IMR-90 (cell line): ENCODE results near the gene RAD52. TPM values are rescaled to one million over a fixed set of nuclear protein-coding genes. Genes with fewer than 3 reads are reported as not detected.

Experiments
- ATAC-seq: fragments of 200-7000 bp; cut with Tn5 transposase; 2 replicates; pipeline ENCODE4 v1.9.1; 2020; ENCODE audit warnings: low read depth, mild to moderate bottlenecking, moderate library complexity
- BruUV-seq: library from RNA; stranded (reverse); fragments of 400-500 nt; replicated peaks from 2 replicates; lab custom pipeline; 2021; lab: Mats Ljungman, UMichigan
- CTCF ChIA-PET: fragments of 300-600 bp; formaldehyde crosslinking; extraction: SDS; loops from one replicate; lab custom pipeline; 2021; ENCODE audit warnings: antibody characterized with exemption; lab: Yijun Ruan, JAX
- POLR2A ChIA-PET: fragments of 300-600 bp; sonication (Branson Sonifier 250); formaldehyde crosslinking; loops from one replicate; lab custom pipeline; 2022; ENCODE audit warnings: antibody characterized with exemption; ENCODE audit not compliant: unreplicated experiment; lab: Charles Lee
- DNase-seq: peaks from one replicate; pipeline ENCODE4 v3.0.0; 2013
- H2AFZ ChIP-seq: replicated peaks from 2 replicates; pipeline ENCODE3; 2013; ENCODE audit warnings: low read length, mild to moderate bottlenecking; ENCODE audit not compliant: poor library complexity
- H2AK5ac ChIP-seq: 2 replicates; pipeline ENCODE4 v1.6.1; 2013; ENCODE audit warnings: low read depth, low read length, inconsistent platforms
- H2AK9ac ChIP-seq: replicated peaks from 2 replicates; pipeline ENCODE3; 2013; ENCODE audit warnings: mild to moderate bottlenecking, low read depth, low read length, moderate library complexity; ENCODE audit not compliant: poor library complexity
- H2BK120ac ChIP-seq: 2 replicates; pipeline ENCODE4 v1.6.1; 2013; ENCODE audit warnings: low read depth, low read length, inconsistent platforms
- H2BK15ac ChIP-seq: 3 replicates; pipeline ENCODE4 v1.6.1; 2013; ENCODE audit warnings: low read depth, low read length, inconsistent platforms
- H2BK20ac ChIP-seq: 2 replicates; pipeline ENCODE4 v1.6.1; 2013; ENCODE audit warnings: low read depth, mild to moderate bottlenecking, inconsistent platforms, low read length, moderate library complexity
- H2BK5ac ChIP-seq: 2 replicates; pipeline ENCODE4 v1.6.1; 2013; ENCODE audit warnings: mild to moderate bottlenecking, low read depth, low read length, inconsistent platforms; ENCODE audit not compliant: poor library complexity, severe bottlenecking
- H3K14ac ChIP-seq: replicated peaks from 2 replicates; pipeline ENCODE4 v1.6.1; 2013; ENCODE audit warnings: low read depth, low read length, inconsistent platforms
- H3K18ac ChIP-seq: 2 replicates; pipeline ENCODE4 v1.6.1; 2013; ENCODE audit warnings: low read depth, low read length, control low read depth
- H3K23ac ChIP-seq: 2 replicates; pipeline ENCODE4 v1.6.1; 2013; ENCODE audit warnings: low read depth, low read length, inconsistent platforms
- H3K27ac ChIP-seq: 2 replicates; pipeline ENCODE4 v1.5.1; 2013; ENCODE audit warnings: mild to moderate bottlenecking, control low read depth, low read length; ENCODE audit not compliant: insufficient read depth
- H3K27me3 ChIP-seq: 2 replicates; pipeline ENCODE4 v1.6.1; 2013; ENCODE audit warnings: low read length; ENCODE audit not compliant: control insufficient read depth, insufficient read depth
- H3K36me3 ChIP-seq: 2 replicates; pipeline ENCODE4 v1.6.1; 2013; ENCODE audit warnings: low read length, mixed read lengths; ENCODE audit not compliant: control insufficient read depth, insufficient read depth
- H3K4ac ChIP-seq: 2 replicates; pipeline ENCODE4 v1.6.1; 2013; ENCODE audit warnings: low read depth, low read length, inconsistent platforms
- H3K4me1 ChIP-seq: 2 replicates; pipeline ENCODE4 v1.6.1; 2013; ENCODE audit warnings: low read length, mixed read lengths; ENCODE audit not compliant: control insufficient read depth, insufficient read depth
- H3K4me2 ChIP-seq: 2 replicates; pipeline ENCODE4 v1.6.1; 2013; ENCODE audit warnings: low read depth, mild to moderate bottlenecking, control low read depth, low read length, moderate library complexity
- H3K4me3 ChIP-seq: 2 replicates; pipeline ENCODE4 v1.5.1; 2013; ENCODE audit warnings: low read depth, mild to moderate bottlenecking, control low read depth, low read length, moderate library complexity; ENCODE audit not compliant: insufficient read depth
- H3K56ac ChIP-seq: 2 replicates; pipeline ENCODE4 v1.6.1; 2013; ENCODE audit warnings: low read length, inconsistent platforms; ENCODE audit not compliant: insufficient read depth; ENCODE audit errors: extremely low read depth
- H3K79me1 ChIP-seq, 2 experiments: 2 replicates each; pipeline ENCODE4 v1.6.1; 2013; ENCODE audit warnings: low read length in 2 of 2, inconsistent platforms in 1 of 2, low read depth in 1 of 2
- H3K9ac ChIP-seq: 2 replicates; pipeline ENCODE4 v1.6.1; 2013; ENCODE audit warnings: low read depth, low read length, control low read depth
- H3K9me1 ChIP-seq: 2 replicates; pipeline ENCODE4 v1.6.1; 2013; ENCODE audit warnings: low read length, inconsistent platforms; ENCODE audit not compliant: insufficient read depth
- H3K9me3 ChIP-seq: 2 replicates; pipeline ENCODE4 v1.6.1; 2013; ENCODE audit warnings: low read length; ENCODE audit not compliant: control insufficient read depth, insufficient read depth
- H4K20me1 ChIP-seq: 2 replicates; pipeline ENCODE4 v1.6.1; 2013; ENCODE audit warnings: low read length, inconsistent platforms; ENCODE audit not compliant: insufficient read depth
- H4K5ac ChIP-seq: 2 replicates; pipeline ENCODE4 v1.6.1; 2013; ENCODE audit warnings: mild to moderate bottlenecking, low read depth, low read length, control low read depth
- H4K8ac ChIP-seq, 2 experiments: 2 replicates each; pipeline ENCODE4 v1.6.1; 2013; ENCODE audit warnings: low read depth in 2 of 2, low read length in 2 of 2, control low read depth in 1 of 2, inconsistent platforms in 1 of 2
- H4K91ac ChIP-seq: 2 replicates; pipeline ENCODE4 v1.6.1; 2013; ENCODE audit warnings: low read depth, low read length, inconsistent platforms; ENCODE audit not compliant: insufficient read depth
- CEBPB ChIP-seq: IDR thresholded peaks from 2 replicates; pipeline ENCODE4 v1.6.1; 2012; ENCODE audit warnings: low read depth, low read length, improper control_type of control experiment
- FOS ChIP-seq: fragments of 150-350 bp; IDR thresholded peaks from 2 replicates; pipeline ENCODE4 v1.6.1; 2016; ENCODE audit warnings: low read depth, low read length
- MXI1 ChIP-seq: IDR thresholded peaks from 2 replicates; pipeline ENCODE4 v1.6.1; 2012; ENCODE audit warnings: low read depth, mild to moderate bottlenecking, low read length, moderate library complexity, borderline replicate concordance
- NFE2L2 ChIP-seq: fragments of 150-350 bp; IDR thresholded peaks from 2 replicates; pipeline ENCODE4 v1.6.1; 2016; ENCODE audit warnings: low read depth, mild to moderate bottlenecking, low read length
- WGBS, 2 experiments: methylation state at CpG; one replicate each; pipeline versions ENCODE4 v1.1.5 to v1.1.7; 2013; ENCODE audit warnings: missing lambda C conversion rate in 2 of 2; ENCODE audit not compliant: insufficient read length in 1 of 2; ENCODE audit errors: extremely low coverage in 2 of 2; 5-methylcytosine and 5-hydroxymethylcytosine counted together
- dilution Hi-C: fragments of 300-500 bp; cut with HindIII; formaldehyde crosslinking; loops from one replicate; pipeline ENCODE4 v1.14.3; 2018; ENCODE audit warnings: low sequenced_read_pairs; ENCODE audit not compliant: unreplicated experiment
- in situ Hi-C: fragments of 300-500 bp; cut with MboI; formaldehyde crosslinking; loops from 3 replicates; pipeline ENCODE4 v1.14.3; 2019; ENCODE audit warnings: low sequenced_read_pairs, inconsistent platforms, mixed read lengths
- intact Hi-C: fragments of 100-400 bp; cut with micrococcal nuclease; formaldehyde crosslinking; loops from 2 replicates; pipeline ENCODE4 v1.10.0; 2022
- polyA plus RNA-seq, 3 experiments: library from polyadenylated mRNA; depleted of rRNA; stranded (reverse); fragments of >200 nt; gene quantifications; 2 replicates each; pipeline ENCODE4 v1.2.3, GENCODE V29; 2012; ENCODE audit warnings: low replicate concordance in 1 of 3
- total RNA-seq: library from RNA; depleted of rRNA; stranded (reverse); fragments of >200 nt; gene quantifications from 2 replicates; pipeline ENCODE4 v1.2.3, GENCODE V29; 2012
- TF ChIP-seq, protein P1 (sequence below): fragments of 150-350 bp; IDR thresholded peaks from 2 replicates; pipeline ENCODE4 v1.6.1; 2017; ENCODE audit warnings: mild to moderate bottlenecking, antibody characterized with exemption, low read length, low read depth

RAD52 gene
- total and polyA plus RNA-seq, 2 of the 4 experiments (the other 2 are of a cell fraction), result 10.7 to 11.3 TPM

GRCh38 chr12:968545-968944 lies 19.1 kb upstream of the RAD52 start:
- dilution Hi-C loops, result no loop called here
- ChIA-PET POLR2A (no interaction called here), CTCF (interaction anchor here (0.7 to 2.0 kb wide), 2 partner anchors 19 to 124 kb away, joined by 3 to 7 read pairs; partner anchors contain the start of gene RAD52)
- H2BK20ac ChIP-seq, result no peak overlapping the region
- H3K9me1 ChIP-seq, result no peaks in the 10 kb centered on the region
- no peak for TF ChIP-seq FOS
- TF ChIP-seq MXI1, result no peak
- no peak for TF ChIP-seq CEBPB
- TF ChIP-seq, protein P1, sequence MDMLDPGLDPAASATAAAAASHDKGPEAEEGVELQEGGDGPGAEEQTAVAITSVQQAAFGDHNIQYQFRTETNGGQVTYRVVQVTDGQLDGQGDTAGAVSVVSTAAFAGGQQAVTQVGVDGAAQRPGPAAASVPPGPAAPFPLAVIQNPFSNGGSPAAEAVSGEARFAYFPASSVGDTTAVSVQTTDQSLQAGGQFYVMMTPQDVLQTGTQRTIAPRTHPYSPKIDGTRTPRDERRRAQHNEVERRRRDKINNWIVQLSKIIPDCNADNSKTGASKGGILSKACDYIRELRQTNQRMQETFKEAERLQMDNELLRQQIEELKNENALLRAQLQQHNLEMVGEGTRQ, result no peak
- TF ChIP-seq NFE2L2, result no peak
- no peaks in the 10 kb centered on the region for H4K20me1 ChIP-seq
- H3K27me3 ChIP-seq, result no peaks in the 10 kb centered on the region
- no peak overlapping the region for H3K14ac ChIP-seq
- no peak overlapping the region for H3K4me2 ChIP-seq
- no peak overlapping the region for H2BK5ac ChIP-seq
- H3K56ac ChIP-seq, result no peak overlapping the region
- no peak overlapping the region for H3K9ac ChIP-seq
- peak overlapping the region; percentile 52 for H2AK9ac ChIP-seq
- peak; percentile 81 for ATAC-seq
- no peak overlapping the region for H3K4ac ChIP-seq
- H3K23ac ChIP-seq, result no peak overlapping the region
- no peak overlapping the region for H2BK15ac ChIP-seq
- intact Hi-C loops, result no loop called here
- no peak overlapping the region for H3K4me3 ChIP-seq
- no peaks in the 10 kb centered on the region for H3K9me3 ChIP-seq
- H2AFZ ChIP-seq, result no peak overlapping the region
- H4K8ac ChIP-seq, result no peak overlapping the region
- no TSS peak for BruUV-seq
- in situ Hi-C loops, result no loop called here
- no peak for DNase-seq
- peaks cover 5% of the 10 kb centered on the region; the same call in 1 of the 2 replicates for H3K4me1 ChIP-seq
- no peaks in the 10 kb centered on the region for H3K79me1 ChIP-seq
- no peak overlapping the region for H2BK120ac ChIP-seq
- no peaks in the 10 kb centered on the region for H3K36me3 ChIP-seq
- H2AK5ac ChIP-seq, result no peak overlapping the region
- H3K27ac ChIP-seq, result no peak overlapping the region
- H4K91ac ChIP-seq, result no peak overlapping the region
- no peak overlapping the region for H4K5ac ChIP-seq
- H3K18ac ChIP-seq, result no peak overlapping the region
- no CpG with 5 or more reads among the region's 4 CpGs for WGBS, 2 experiments
